IPS-11a (cell line): ENCODE measurements around the gene GABRA6.
"Not testable (repeated sequence)": the region's sequence is repeated elsewhere in the genome, so short reads cannot be mapped to it uniquely, and the experiment has no call there.

ENCODE experiments used
- H3K4me3 ChIP-seq: one replicate; pipeline ENCODE4 v1.5.1; 2013; ENCODE audit warnings: low read depth, low read length, control low read depth

GABRA6 gene

DNA sequence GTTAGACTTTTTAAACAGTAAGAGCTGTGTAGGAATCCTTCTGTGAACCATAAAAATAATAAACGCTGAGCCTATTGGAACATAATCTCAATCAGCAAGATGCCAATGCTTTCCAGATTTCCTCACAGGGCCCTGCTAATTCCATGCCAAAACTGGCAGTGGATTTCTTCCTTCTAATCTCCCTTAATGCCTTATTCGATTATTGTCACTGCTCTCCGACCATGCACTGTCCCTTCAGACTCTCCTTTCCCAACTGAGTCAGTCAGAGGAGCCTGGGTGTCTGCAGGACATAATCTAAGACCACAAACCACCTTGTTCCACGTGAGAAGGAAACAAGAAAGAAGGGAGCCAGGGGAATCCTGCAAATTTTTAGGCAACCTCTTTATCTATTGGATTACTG is at the start of gene GABRA6:
Gene GABRA6, plus strand, starts transcription at position 261 of the 400 bp plus-strand sequence. CDS start 269 bp downstream, outside the sequence.
- no peak within 1 kb of the TSS for H3K4me3 ChIP-seq

DNA sequence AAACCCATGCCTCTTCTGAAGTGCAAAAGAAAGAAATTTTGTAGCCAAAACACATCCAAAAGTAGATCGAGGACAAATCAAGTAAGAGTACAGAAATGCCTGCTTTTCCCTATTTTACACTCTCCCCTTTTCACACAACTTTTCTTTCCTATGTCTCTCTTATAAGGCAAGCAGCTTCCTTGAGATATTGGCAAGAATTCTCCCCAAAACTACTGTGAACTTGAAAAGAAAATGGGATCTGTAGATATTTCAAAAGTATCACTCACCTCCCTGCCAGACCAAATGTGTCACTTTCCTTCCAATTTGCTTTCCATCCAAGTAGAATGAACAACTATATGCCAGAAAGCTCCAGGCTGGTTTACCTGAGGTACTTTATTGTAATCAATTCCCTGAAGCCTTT is 47.9 kb upstream of the GABRA6 start:
- no peak overlapping the region for H3K4me3 ChIP-seq

- H3K4me3 ChIP-seq, result no peak overlapping the region
Observed at GRCh38 chr5:161641444-161641843, 44.1 kb upstream of the GABRA6 start.

DNA sequence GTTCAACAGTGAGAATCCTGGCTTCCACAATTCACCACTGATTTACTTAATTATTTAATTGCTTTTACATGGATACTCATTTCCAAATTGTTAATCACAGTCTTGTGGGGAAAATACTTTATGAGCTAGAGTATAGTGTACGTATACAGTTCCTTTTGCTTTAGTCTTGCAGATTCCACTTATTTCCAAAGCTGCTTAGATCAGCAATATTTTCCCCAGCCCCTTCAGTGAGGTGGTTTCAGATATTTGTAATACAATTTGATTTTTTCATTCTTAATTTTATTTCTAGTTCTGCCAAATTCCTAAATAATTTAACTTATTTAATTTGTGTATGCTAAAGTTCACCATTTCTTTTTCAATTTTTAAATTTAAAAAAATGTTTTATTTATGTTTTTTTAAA is 40.3 kb upstream of the GABRA6 start:
- no peak overlapping the region for H3K4me3 ChIP-seq

- H3K4me3 ChIP-seq, result not testable (repeated sequence)
Observed at GRCh38 chr5:161651926-161652325, 33.6 kb upstream of the GABRA6 start.

DNA sequence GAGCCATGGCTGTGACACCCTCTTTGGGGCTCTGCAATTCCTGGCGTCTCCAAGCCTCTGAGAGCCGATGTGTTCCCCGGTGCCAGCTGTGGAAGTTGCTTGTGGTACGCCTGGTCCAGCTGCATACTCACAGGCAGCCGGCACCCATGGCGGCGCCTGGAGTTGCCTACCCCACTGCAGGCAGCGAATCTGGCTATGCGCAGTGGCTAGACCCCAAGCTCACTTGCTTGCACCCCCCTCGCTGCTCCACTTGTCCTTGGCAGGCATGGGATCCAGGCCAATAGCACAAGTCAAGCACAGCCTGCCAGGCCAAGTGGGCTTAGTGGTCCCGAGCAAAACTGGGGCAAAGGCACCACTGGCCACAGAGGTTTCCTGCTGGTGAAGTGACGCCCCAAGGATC is 24.7 kb upstream of the GABRA6 start:
- no peak overlapping the region for H3K4me3 ChIP-seq

DNA sequence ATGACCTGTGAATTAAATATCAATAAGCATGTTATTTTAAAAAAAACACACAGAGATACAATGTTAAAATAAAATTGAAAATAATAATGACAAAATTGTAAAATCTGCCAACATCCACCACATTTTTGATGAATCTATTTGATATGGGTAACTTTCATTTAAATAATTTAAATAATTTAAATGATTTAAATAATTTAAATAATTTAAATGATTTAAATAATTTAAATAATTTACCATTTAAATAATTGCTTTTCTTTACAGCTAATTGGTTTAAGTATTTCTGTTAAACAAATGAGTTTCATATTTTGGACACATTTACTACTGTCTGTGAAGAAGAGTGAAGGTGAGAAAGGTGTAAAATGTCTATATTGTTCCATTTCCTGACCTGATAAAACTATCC is 22.1 kb upstream of the GABRA6 start:
- H3K4me3 ChIP-seq, result no peak overlapping the region

- no peak overlapping the region for H3K4me3 ChIP-seq
Observed at GRCh38 chr5:161676103-161676502, 9.4 kb upstream of the GABRA6 start.

- H3K4me3 ChIP-seq, result no peak overlapping the region
Observed at GRCh38 chr5:161686149-161686548, 628 bp downstream of the GABRA6 start.

DNA sequence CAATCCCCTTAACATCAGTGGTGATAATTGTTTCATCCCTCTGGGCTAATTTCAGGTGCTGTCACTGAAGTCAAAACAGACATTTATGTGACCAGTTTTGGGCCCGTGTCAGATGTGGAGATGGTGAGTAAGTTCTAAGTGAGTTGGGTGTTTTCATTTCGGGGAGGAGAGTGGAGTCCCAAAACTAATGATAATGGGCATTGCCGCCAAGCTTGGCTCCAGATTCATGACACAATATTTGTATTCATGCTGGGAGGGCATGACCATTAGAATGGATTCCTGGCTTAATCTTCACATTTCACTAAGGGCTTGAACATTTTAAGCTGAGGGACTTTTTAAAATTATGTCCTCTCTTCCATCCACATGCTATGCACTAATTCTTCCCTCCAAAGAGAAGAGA is 1.4 kb downstream of the GABRA6 start:
- H3K4me3 ChIP-seq, result no peak overlapping the region

DNA sequence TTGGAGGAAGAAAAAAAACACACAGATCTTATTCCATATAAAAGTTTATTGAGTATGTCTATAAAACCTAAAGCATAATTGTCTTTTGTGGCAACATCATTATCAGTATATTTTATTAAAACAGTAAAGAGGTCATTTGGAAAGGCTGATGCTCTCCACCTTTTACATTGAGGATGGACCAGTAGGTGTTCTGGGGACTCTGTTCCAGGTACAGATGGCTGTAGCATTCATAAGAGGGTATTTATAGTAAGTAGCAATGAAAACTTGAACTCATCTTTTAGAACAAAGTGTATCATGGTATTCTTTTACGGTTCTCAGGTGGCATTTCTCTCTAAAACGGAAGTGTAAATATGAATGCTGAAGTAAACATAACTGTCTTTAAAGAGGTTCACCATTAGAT is 1.8 kb downstream of the GABRA6 start:
- no peak overlapping the region for H3K4me3 ChIP-seq

DNA sequence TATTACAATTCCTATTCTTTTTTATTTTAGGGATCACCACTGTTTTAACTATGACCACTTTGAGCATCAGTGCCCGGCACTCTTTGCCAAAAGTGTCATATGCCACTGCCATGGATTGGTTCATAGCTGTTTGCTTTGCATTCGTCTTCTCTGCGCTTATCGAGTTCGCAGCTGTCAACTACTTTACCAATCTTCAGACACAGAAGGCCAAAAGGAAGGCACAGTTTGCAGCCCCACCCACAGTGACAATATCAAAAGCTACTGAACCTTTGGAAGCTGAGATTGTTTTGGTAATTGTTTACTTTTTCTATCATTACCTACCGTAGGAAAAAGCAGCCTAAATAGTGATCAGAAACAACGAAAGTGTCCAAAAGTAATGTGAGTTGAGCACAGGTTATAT is 6.4 kb downstream of the GABRA6 start:
- no peak overlapping the region for H3K4me3 ChIP-seq

- H3K4me3 ChIP-seq, result no peak overlapping the region
Observed at GRCh38 chr5:161697001-161697400, 11.5 kb downstream of the GABRA6 start.

- no peak overlapping the region for H3K4me3 ChIP-seq
Observed at GRCh38 chr5:161700065-161700464, 14.5 kb downstream of the GABRA6 start.

- H3K4me3 ChIP-seq, result no peak overlapping the region
Observed at GRCh38 chr5:161703528-161703927, 18.0 kb downstream of the GABRA6 start.

DNA sequence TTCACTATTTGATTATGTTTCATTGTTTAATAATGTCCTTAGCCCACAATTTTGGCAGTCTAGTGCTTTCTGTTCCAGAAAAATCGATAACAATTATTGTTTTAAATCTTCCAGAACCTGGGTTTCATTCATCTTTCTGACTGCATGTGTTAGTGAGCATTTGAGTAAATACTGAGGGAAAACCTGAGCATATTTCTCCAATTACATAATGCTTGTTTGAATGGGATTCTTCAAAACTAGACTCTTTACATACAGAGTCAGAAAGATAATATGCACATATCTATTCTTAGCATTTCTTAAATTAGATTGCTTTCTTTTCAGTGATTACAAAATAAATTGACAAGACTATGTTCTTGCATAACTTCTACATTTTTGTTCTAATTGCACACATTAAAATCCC is 21.9 kb downstream of the GABRA6 start:
- no peak overlapping the region for H3K4me3 ChIP-seq

DNA sequence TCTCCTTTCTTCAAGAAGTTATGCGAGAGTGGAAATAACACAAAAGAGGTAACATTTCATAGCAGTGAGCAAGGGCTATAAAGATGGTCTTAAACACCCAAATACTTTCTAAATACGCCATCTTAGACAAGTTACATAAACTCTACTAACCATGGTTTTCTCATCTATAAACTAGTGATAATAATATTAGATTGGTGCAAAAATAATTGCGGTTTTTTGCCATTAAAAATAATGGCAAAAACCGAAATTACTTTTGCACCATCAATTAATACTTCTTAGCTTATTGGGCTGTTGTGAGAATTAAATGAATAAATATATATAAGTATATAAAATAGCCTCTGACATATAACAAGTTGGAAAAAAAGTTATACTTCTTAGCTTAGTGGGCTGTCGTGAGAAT is 23.7 kb downstream of the GABRA6 start:
- H3K4me3 ChIP-seq, result no peak overlapping the region

- H3K4me3 ChIP-seq, result no peak overlapping the region
Observed at GRCh38 chr5:161713042-161713441, 27.5 kb downstream of the GABRA6 start.

DNA sequence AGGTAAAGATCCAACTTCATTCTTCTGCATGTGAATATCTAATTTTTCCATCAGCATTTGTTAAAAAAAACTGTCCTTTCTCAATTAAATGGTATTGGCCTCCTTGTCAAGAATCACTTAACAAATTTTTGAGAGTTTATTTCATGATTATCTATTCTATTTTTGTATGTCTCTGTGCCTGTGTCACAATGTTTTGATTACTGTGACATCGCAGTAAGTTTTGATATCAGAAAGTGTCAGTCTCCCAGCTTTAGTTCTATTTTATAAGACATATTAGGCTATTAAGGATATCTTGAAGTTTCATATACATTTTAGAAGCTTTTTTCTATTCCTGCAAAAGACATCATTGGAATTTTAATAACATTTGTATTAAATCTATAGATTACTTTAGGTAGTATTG is 33.6 kb downstream of the GABRA6 start:
- no peak overlapping the region for H3K4me3 ChIP-seq

DNA sequence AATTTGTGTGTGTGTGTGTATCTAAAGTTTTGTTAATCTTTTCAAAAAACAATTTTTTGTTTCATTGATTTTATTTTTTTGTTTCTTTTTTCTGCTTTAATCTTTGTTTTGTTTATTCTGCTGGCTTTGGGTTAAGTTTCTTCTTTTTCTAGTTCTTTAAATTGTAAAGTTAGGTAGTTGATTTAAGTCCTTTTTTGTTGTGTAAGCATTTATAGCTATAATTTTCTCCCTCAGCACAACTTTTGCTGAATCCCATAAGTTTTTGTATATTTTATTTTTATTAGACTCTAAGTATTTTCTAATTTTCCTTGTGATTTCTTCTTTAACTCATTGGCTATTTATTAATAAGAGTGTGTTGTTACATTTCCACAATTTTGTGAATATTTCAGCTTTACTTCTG is 34.9 kb downstream of the GABRA6 start:
- H3K4me3 ChIP-seq, result no peak overlapping the region

GRCh38 chr5:161734741-161735140 is 49.2 kb downstream of the GABRA6 start:
- H3K4me3 ChIP-seq, result no peak overlapping the region

GRCh38 chr5:161740433-161740832 is 54.9 kb downstream of the GABRA6 start:
- no peak overlapping the region for H3K4me3 ChIP-seq

GRCh38 chr5:161744276-161744675 is 58.8 kb downstream of the GABRA6 start:
- no peak overlapping the region for H3K4me3 ChIP-seq

DNA sequence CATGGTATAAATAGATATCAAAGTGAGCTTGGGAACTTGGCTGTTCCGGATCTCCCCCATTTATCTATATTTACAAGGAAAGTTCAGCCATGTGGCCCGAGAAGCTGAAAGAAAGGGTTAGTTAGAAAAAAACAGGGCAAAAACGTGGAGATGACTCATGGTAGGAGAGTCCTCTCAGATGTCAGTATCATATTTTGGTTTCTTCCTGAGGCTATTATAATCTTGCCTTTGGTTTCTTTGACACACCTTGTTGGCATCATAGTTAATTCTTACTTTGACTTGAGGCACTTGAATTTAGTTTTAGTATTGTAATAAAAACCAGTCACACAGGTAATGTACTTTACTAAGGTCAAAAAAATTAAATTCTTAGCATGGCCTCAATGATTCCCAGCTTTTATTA is 59.9 kb downstream of the GABRA6 start:
- H3K4me3 ChIP-seq, result no peak overlapping the region
